GM12878 (cell line): Measurements from ENCODE around the gene SNN. TPM values are rescaled to one million over a fixed set of nuclear protein-coding genes. Genes with fewer than 3 reads are reported as not detected.

Source experiments
- ATAC-seq: fragments of 200-7000 bp; cut with Tn5 transposase; 3 replicates; pipeline ENCODE4 v1.9.1; 2020; ENCODE audit warnings: mild to moderate bottlenecking, moderate library complexity
- BruUV-seq: library from RNA; stranded (reverse); fragments of 400-500 nt; replicated peaks from 2 replicates; lab custom pipeline; 2021; lab: Mats Ljungman, UMichigan
- CTCF ChIA-PET: fragments of 300-600 bp; sonication (Branson Sonifier 250); formaldehyde crosslinking; extraction: SDS; loops from one replicate; lab custom pipeline; 2021; ENCODE audit warnings: inconsistent platforms; lab: Yijun Ruan, JAX
- POLR2A ChIA-PET: fragments of 350-600 bp; formaldehyde crosslinking; extraction: SDS; loops from one replicate; lab custom pipeline; 2021; ENCODE audit warnings: inconsistent platforms; lab: Charles Lee
- RAD21 ChIA-PET: fragments of 300-600 bp; sonication (Branson Sonifier 250); formaldehyde crosslinking; loops from one replicate; lab custom pipeline; 2023; ENCODE audit warnings: antibody characterized with exemption; ENCODE audit not compliant: unreplicated experiment; lab: Charles Lee
- SMC1A ChIA-PET: fragments of 300-600 bp; sonication (Branson Sonifier 250); formaldehyde crosslinking; loops from one replicate; lab custom pipeline; 2023; ENCODE audit not compliant: unreplicated experiment, uncharacterized antibody; lab: Charles Lee
- DNase-seq: peaks from one replicate; pipeline ENCODE4 v3.0.0-alpha.2; 2011; ENCODE audit warnings: low read depth, low spot score
- FAIRE-seq: peaks from 3 replicates; lab custom pipeline; 2011; peaks lifted over from hg19 to GRCh38; lab: Jason Lieb, UNC
- H2AFZ ChIP-seq: 2 replicates; pipeline ENCODE4 v1.6.0; 2011; ENCODE audit warnings: low read depth, low read length, control low read depth; ENCODE audit not compliant: control insufficient read depth
- H3K27ac ChIP-seq: 2 replicates; pipeline ENCODE4 v1.5.1; 2011; ENCODE audit warnings: control low read depth; ENCODE audit not compliant: control insufficient read depth, insufficient read depth
- H3K27me3 ChIP-seq, 2 experiments: replicated peaks in 1 of 2; 2 replicates each; pipeline versions ENCODE4 v1.6.0 to v1.6.1; 2011; ENCODE audit warnings: low read length in 1 of 2; ENCODE audit not compliant: control insufficient read depth in 2 of 2, insufficient read depth in 2 of 2
- H3K36me3 ChIP-seq, 2 experiments: 2 replicates each; pipeline ENCODE4 v1.5.1; 2011; ENCODE audit warnings: low read length in 1 of 2; ENCODE audit not compliant: control insufficient read depth in 2 of 2, insufficient read depth in 2 of 2
- H3K4me1 ChIP-seq: 2 replicates; pipeline ENCODE4 v1.6.1; 2011; ENCODE audit warnings: mild to moderate bottlenecking, low read length, moderate library complexity, mixed read lengths; ENCODE audit not compliant: control insufficient read depth, insufficient read depth
- H3K4me2 ChIP-seq: 2 replicates; pipeline ENCODE4 v1.6.0; 2011; ENCODE audit warnings: control low read depth; ENCODE audit not compliant: control insufficient read depth, insufficient read depth
- H3K4me3 ChIP-seq: fragments of 200-600 bp; sonication (generic); 2 replicates; pipeline ENCODE4 v1.5.1; 2016
- H3K79me2 ChIP-seq: 2 replicates; pipeline ENCODE4 v1.6.0; 2011; ENCODE audit warnings: low read length; ENCODE audit not compliant: control insufficient read depth, insufficient read depth
- H3K9ac ChIP-seq: 2 replicates; pipeline ENCODE4 v1.8.0; 2011; ENCODE audit warnings: low read length, control low read depth, mixed read lengths; ENCODE audit not compliant: control insufficient read depth, insufficient read depth
- H3K9me3 ChIP-seq: replicated peaks from 3 replicates; pipeline ENCODE4 v1.5.1; 2011; ENCODE audit warnings: mild to moderate bottlenecking, low read length; ENCODE audit not compliant: control insufficient read depth, insufficient read depth
- H4K20me1 ChIP-seq: 2 replicates; pipeline ENCODE4 v1.6.0; 2011; ENCODE audit not compliant: control insufficient read depth, insufficient read depth
- POLR2AphosphoS5 ChIP-seq: IDR thresholded peaks from 2 replicates; pipeline ENCODE4 v1.6.1; 2011; ENCODE audit warnings: mild to moderate bottlenecking, low read length, inconsistent platforms
- POU2F2 ChIP-seq: IDR thresholded peaks from 3 replicates; pipeline ENCODE4 v1.6.1; 2011; ENCODE audit warnings: low read depth, mild to moderate bottlenecking, low read length, borderline replicate concordance
- RB1 ChIP-seq: fragments of 450-650 bp; formaldehyde crosslinking; IDR thresholded peaks from 2 replicates; pipeline ENCODE4 v1.6.1; 2017; ENCODE audit warnings: mild to moderate bottlenecking, borderline replicate concordance
- STAT3 ChIP-seq: IDR thresholded peaks from 2 replicates; pipeline ENCODE4 v1.6.1; 2011; ENCODE audit warnings: low read depth, low read length, improper control_type of control experiment
- whole genome bisulfite sequencing: methylation state at CpG from one replicate; pipeline ENCODE4 v1.1.6; 2016; ENCODE audit warnings: low lambda C conversion rate; ENCODE audit not compliant: insufficient replicate concordance, insufficient coverage; ENCODE audit errors: missing lambda C conversion rate; 5-methylcytosine and 5-hydroxymethylcytosine counted together
- in situ Hi-C: fragments of 300-500 bp; cut with MboI; formaldehyde crosslinking; loops from 9 replicates; pipeline ENCODE4 v1.14.3; 2018; ENCODE audit warnings: mixed read lengths
- intact Hi-C: fragments of 100-400 bp; cut with micrococcal nuclease; formaldehyde crosslinking; loops from one replicate; pipeline ENCODE4 v1.14.2; 2022; ENCODE audit not compliant: unreplicated experiment
- polyA plus RNA-seq, 11 experiments: library from polyadenylated mRNA; depleted of rRNA in 4 of 11; unstranded in 6 of 11; stranded (reverse) in 5 of 11; fragments of >200 nt; fragmentation: Nextera tagmentation in 4 of 11; fragmentation: Illumina TruSeq in 1 of 11; extraction: Ambion mirVana in 4 of 11; extraction: Trizol in 1 of 11; gene quantifications; 1 replicate in 1 of 11; 2 replicates in 10 of 11; pipeline versions ENCODE4 v1.2.1 to v1.2.3, GENCODE V29; 2011 to 2016; ENCODE audit warnings: inconsistent platforms in 2 of 11, missing spikeins in 2 of 11, low read depth in 1 of 11
- total RNA-seq, 4 experiments: library from RNA; depleted of rRNA in 3 of 4; stranded (reverse); fragments of >200 nt in 3 of 4; fragmentation: Illumina TruSeq in 1 of 4; extraction: Trizol in 1 of 4; gene quantifications; 2 replicates each; pipeline versions ENCODE4 v1.2.1 to v1.2.3, GENCODE V29; 2013 to 2021

SNN gene
- total and polyA plus RNA-seq, 10 of the 15 experiments (the other 5 are each of a cell fraction or from before 2014, with no cell fraction given) = 2.2 to 43.4 (median 27.8) TPM

DNA sequence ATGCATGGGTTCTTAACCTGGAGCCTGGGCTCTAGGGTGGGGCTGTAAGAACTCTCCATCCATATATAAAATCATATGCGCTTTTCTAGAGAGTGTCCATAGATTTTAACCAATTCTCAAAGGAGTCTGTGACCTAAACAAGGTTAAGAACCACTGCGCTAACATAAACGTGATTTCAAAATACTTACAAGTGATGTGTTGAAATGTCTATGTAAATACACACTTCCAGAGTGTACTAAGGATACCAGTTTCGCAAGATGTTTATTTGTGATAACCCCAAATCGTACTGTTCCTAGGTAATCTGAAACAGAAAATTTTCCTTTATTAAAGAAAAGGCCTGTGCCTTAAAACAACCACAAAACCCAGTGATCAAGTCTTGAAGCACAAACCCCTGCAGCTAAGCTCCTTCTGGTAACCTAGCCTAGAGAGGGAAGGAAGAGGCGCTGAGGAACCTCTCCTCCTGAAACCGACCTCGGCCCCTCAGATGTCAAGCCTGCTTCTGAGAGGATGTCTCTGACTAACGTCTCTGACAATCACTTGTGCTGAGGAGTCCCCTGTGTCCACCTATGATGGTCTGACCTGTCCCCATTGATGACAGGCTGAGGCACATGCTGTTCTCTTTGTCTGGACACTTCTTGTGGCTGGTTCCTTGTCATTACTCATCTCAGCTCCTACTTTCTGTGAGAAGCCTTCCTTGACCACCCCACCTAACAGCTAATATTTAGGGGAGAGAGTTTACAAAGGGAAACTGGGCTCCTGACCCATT lies 32.2 kb downstream of the SNN start:
- ATAC-seq = no peak
- Histone ChIP-seq H2AFZ (no peak overlapping the region), H3K4me1 (no peaks in the 10 kb centered on the region), H3K9ac (no peak overlapping the region), H3K27ac (no peak overlapping the region), H3K9me3 (no peaks in the 10 kb centered on the region), H3K79me2 (no peaks in the 10 kb centered on the region; the same call in 1 of the 2 replicates), H3K4me3 (no peak overlapping the region), H3K4me2 (no peak overlapping the region), H3K27me3 (no peaks in the 10 kb centered on the region), H3K36me3 (peaks cover 28 to 37% of the 10 kb centered on the region in 2 experiments), H4K20me1 (no peaks in the 10 kb centered on the region; the same call in 1 of the 2 replicates)
- WGBS = 87% methylated on average over 9 of the region's 9 CpGs
- intact Hi-C loops (no loop called here), in situ Hi-C loops (no loop called here)
- DNase-seq = no peak
- POLR2A ChIA-PET = interaction anchor here (0.5 kb wide), 1 partner anchor 43 kb away, joined by 3 read pairs; no protein-coding TSS in a partner anchor
- no peak for TF ChIP-seq POU2F2
- no peak for TF ChIP-seq RB1
- no peak for TF ChIP-seq STAT3
- peak; percentile 33; the same call in 1 of the 2 replicates for TF ChIP-seq POLR2AphosphoS5
- SMC1A ChIA-PET = interaction anchor here (0.8 to 3.4 kb wide), 2 partner anchors 11 to 66 kb away, joined by 3 to 21 read pairs; no protein-coding TSS in a partner anchor
- RAD21 ChIA-PET = interaction anchor here (0.5 kb wide), 1 partner anchor 58 kb away, joined by 3 read pairs; no protein-coding TSS in a partner anchor
- FAIRE-seq = no peak
- no TSS peak for BruUV-seq
- CTCF ChIA-PET = interaction anchor here (1.2 to 1.5 kb wide), 2 partner anchors 11 to 14 kb away, joined by 3 to 4 read pairs; no protein-coding TSS in a partner anchor
